Kidney (tissue), 14 donors: ENCODE results near the gene LTBR. TPM values are rescaled to one million over a fixed set of nuclear protein-coding genes. Genes with fewer than 3 reads are reported as not detected.

Experiments used
- DNase-seq, 5 donors: peaks; one replicate each; pipeline ENCODE4 v3.0.0-alpha.2; 2013 to 2020
- FAIRE-seq: peaks from 2 replicates; lab custom pipeline; 2012; peaks lifted over from hg19 to GRCh38; lab: Jason Lieb, UNC
- H3K27ac ChIP-seq, 2 donors: one replicate each; pipeline ENCODE4 v1.7.0; 2013; ENCODE audit warnings: low read depth in 2 of 2, low read length in 2 of 2, inconsistent platforms in 1 of 2
- H3K27me3 ChIP-seq: one replicate; pipeline ENCODE4 v1.7.1; 2013; ENCODE audit warnings: low read length, inconsistent platforms; ENCODE audit not compliant: control insufficient read depth, insufficient read depth
- H3K36me3 ChIP-seq, 3 donors: one replicate each; pipeline versions ENCODE4 v1.7.0 to v1.7.1; 2013; ENCODE audit warnings: low read length in 3 of 3, control low read depth in 1 of 3, inconsistent platforms in 1 of 3; ENCODE audit not compliant: insufficient read depth in 3 of 3, control insufficient read depth in 2 of 3
- H3K4me1 ChIP-seq, 3 donors: one replicate each; pipeline versions ENCODE4 v1.7.0 to v1.7.1; 2013; ENCODE audit warnings: low read length in 3 of 3, inconsistent platforms in 1 of 3, low read depth in 1 of 3; ENCODE audit not compliant: control insufficient read depth in 2 of 3, insufficient read depth in 2 of 3
- H3K4me3 ChIP-seq, 3 donors: one replicate each; pipeline versions ENCODE4 v1.7.0 to v1.8.1; 2013; ENCODE audit warnings: low read length in 3 of 3, control low read depth in 1 of 3, inconsistent platforms in 1 of 3
- H3K9ac ChIP-seq, 3 donors: one replicate each; pipeline versions ENCODE4 v1.7.0 to v1.7.1; 2013; ENCODE audit warnings: low read length in 3 of 3, control low read depth in 1 of 3, inconsistent platforms in 1 of 3
- H3K9me3 ChIP-seq, 3 donors: one replicate each; pipeline versions ENCODE4 v1.7.0 to v1.7.1; 2013; ENCODE audit warnings: low read length in 3 of 3, control low read depth in 1 of 3, inconsistent platforms in 1 of 3; ENCODE audit not compliant: control insufficient read depth in 2 of 3, insufficient read depth in 1 of 3
- CTCF ChIP-seq: IDR thresholded peaks from 3 replicates; pipeline ENCODE4 v1.5.1; 2012; ENCODE audit warnings: mild to moderate bottlenecking, moderate library complexity, borderline replicate concordance; ENCODE audit not compliant: insufficient read depth; ENCODE audit errors: extremely low read depth
- intact Hi-C: fragments of 100-400 bp; cut with DNase I; formaldehyde crosslinking; loops from one replicate; pipeline ENCODE4 v1.11.1; 2022
- polyA plus RNA-seq: library from polyadenylated mRNA; stranded (reverse); fragments of 350-450 nt; fragmentation: Illumina TruSeq; extraction: RNeasy Lipid Tissue Mini Kit (QIAGEN cat#74804); gene quantifications from one replicate; pipeline ENCODE4 v1.2.3, GENCODE V29; 2014; ENCODE audit warnings: low read depth, low replicate concordance; ENCODE audit not compliant: insufficient read depth
- total RNA-seq: library from RNA; stranded (reverse); fragmentation: NEBNext Ultra II Directional; extraction: Animal tissue kit (Norgen Biotek cat#: 25700); gene quantifications from one replicate; pipeline ENCODE4 v1.2.1, GENCODE V29; 2021
- donor health status: control.
- donor health status: control.
- donor health status: control.
- donor health status: control.
- donor health status: control.
- donor health status: DM: yes; HTN: yes; CAD: no.
- donor health status: Normal renal cell carcinoma (clear cell type).

Gene LTBR
- total and polyA plus RNA-seq, 2 donors from 2014 or later = 77.8 to 114 TPM

- Histone ChIP-seq H3K9ac (peak overlapping the region in 2 of 3 donors; percentile 5 to 74), H3K27me3 (no peaks in the 10 kb centered on the region), H3K27ac (peak overlapping the region; percentile 96), H3K4me1 (peaks cover 3 to 30% (median 27%) of the 10 kb centered on the region in 3 donors), H3K9me3 (no peaks in the 10 kb centered on the region), H3K4me3 (peak overlapping the region in 2 of 3 donors; percentile 29 to 46), H3K36me3 (no peaks in the 10 kb centered on the region)
- DNase-seq (peak; percentile 67 to 96 (median 78)), FAIRE-seq (no peak)
- intact Hi-C loops = no loop called here
- peak; percentile 32 for TF ChIP-seq CTCF
Measured at GRCh38 chr12:6376079-6376869, 7.7 kb upstream of the LTBR start.

- Histone ChIP-seq H3K4me3 (peak overlapping the region in 2 of 3 donors; percentile 29 to 44), H3K27me3 (no peaks in the 10 kb centered on the region), H3K9ac (peak overlapping the region in 2 of 3 donors; percentile 39 to 74), H3K9me3 (no peaks in the 10 kb centered on the region), H3K36me3 (no peaks in the 10 kb centered on the region), H3K4me1 (peaks cover 3 to 30% (median 27%) of the 10 kb centered on the region in 3 donors), H3K27ac (peak overlapping the region; percentile 96)
- DNase-seq (peak in 1 of 5 donors; percentile 21), FAIRE-seq (no peak)
- TF ChIP-seq CTCF = no peak
- intact Hi-C loops = no loop called here
Measured at GRCh38 chr12:6376870-6377666, 6.9 kb upstream of the LTBR start.

- Histone ChIP-seq H3K9ac (peak overlapping the region in 2 of 3 donors; percentile 39 to 74), H3K4me3 (peak overlapping the region in 1 of 3 donors; percentile 29), H3K27me3 (no peaks in the 10 kb centered on the region), H3K27ac (peak overlapping the region; percentile 96), H3K9me3 (no peaks in the 10 kb centered on the region), H3K36me3 (no peaks in the 10 kb centered on the region), H3K4me1 (peaks cover 2 to 32% (median 30%) of the 10 kb centered on the region in 3 donors)
- TF ChIP-seq CTCF = no peak
- peak in 3 of 5 donors; percentile 29 to 90 (median 44) for DNase-seq
- FAIRE-seq = peak; percentile 27
- intact Hi-C loops = no loop called here
Measured at GRCh38 chr12:6377667-6377994, 6.3 kb upstream of the LTBR start.
